Esophagus muscularis mucosa (tissue), 4 donors: Measurements from ENCODE around the gene ASB7.

ENCODE experiments used
- EP300 ChIP-seq: sonication (generic); formaldehyde crosslinking; IDR thresholded peaks from one replicate; pipeline ENCODE4 v1.6.1; 2017; ENCODE audit warnings: antibody characterized with exemption
- POLR2A ChIP-seq: fragments of 450-650 bp; IDR thresholded peaks from one replicate; pipeline ENCODE4 v1.6.1; 2017; ENCODE audit warnings: antibody characterized with exemption, moderate library complexity, mild to moderate bottlenecking, low read depth
- TF ChIP-seq, protein P1 (sequence below), 3 experiments: fragments of 200-600 bp in 2 of 3; fragments of 450-650 bp in 1 of 3; sonication (generic) in 2 of 3; IDR thresholded peaks; one replicate each; pipeline ENCODE4 v1.5.1; 2017 to 2019; ENCODE audit warnings: antibody characterized with exemption in 3 of 3, mild to moderate bottlenecking in 2 of 3, moderate library complexity in 1 of 3

DNA sequence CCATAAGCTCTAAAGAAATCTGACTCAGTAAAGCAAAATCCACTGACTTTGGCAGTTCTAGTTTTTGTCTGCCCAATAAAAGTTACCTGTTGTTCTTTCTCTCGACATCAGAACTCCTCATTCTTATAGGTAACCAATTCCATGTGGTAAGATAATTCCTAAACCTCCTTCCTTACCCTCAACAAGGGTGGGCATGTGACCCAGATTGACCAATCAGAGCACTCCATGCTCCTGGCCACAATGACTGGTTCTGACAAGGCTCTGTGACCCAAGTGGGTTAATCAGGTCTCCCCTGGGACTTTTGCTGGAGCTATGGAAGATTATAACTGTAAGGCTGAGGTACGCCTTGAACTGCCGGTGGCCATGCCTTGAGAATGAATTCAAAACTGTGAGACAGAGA is 32.1 kb upstream of the ASB7 start:
- TF ChIP-seq, protein P1, sequence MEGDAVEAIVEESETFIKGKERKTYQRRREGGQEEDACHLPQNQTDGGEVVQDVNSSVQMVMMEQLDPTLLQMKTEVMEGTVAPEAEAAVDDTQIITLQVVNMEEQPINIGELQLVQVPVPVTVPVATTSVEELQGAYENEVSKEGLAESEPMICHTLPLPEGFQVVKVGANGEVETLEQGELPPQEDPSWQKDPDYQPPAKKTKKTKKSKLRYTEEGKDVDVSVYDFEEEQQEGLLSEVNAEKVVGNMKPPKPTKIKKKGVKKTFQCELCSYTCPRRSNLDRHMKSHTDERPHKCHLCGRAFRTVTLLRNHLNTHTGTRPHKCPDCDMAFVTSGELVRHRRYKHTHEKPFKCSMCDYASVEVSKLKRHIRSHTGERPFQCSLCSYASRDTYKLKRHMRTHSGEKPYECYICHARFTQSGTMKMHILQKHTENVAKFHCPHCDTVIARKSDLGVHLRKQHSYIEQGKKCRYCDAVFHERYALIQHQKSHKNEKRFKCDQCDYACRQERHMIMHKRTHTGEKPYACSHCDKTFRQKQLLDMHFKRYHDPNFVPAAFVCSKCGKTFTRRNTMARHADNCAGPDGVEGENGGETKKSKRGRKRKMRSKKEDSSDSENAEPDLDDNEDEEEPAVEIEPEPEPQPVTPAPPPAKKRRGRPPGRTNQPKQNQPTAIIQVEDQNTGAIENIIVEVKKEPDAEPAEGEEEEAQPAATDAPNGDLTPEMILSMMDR (IDR thresholded peaks at IDR 0.05), result no peak
- no peak for TF ChIP-seq POLR2A
- no peak for TF ChIP-seq EP300
